ENCODE results near the gene CALHM5. TPM values are rescaled to one million over a fixed set of nuclear protein-coding genes. Genes with fewer than 3 reads are reported as not detected.

Gene CALHM5
- total RNA-seq, 2 experiments from 2014 or later, result not detected

- ChIA-PET CTCF (no interaction called here), POLR2A (no interaction called here)
Measured at GRCh38 chr6:116507324-116507723, 4.1 kb upstream of the CALHM5 start.

- CTCF ChIA-PET, result no interaction called here
- POLR2A ChIA-PET, result no interaction called here
Measured at GRCh38 chr6:116508527-116508926, 2.9 kb upstream of the CALHM5 start.

- ChIA-PET CTCF (no interaction called here), POLR2A (no interaction called here)
Measured at GRCh38 chr6:116512111-116512559, 696 bp downstream of the CALHM5 start.

GRCh38 chr6:116512734-116513133 is 1.3 kb downstream of the CALHM5 start:
- ChIA-PET CTCF (no interaction called here), POLR2A (no interaction called here)

GRCh38 chr6:116513224-116513875 is 1.9 kb downstream of the CALHM5 start:
- POLR2A ChIA-PET, result no interaction called here
- CTCF ChIA-PET, result no interaction called here

- CTCF ChIA-PET, result no interaction called here
- POLR2A ChIA-PET, result no interaction called here
Measured at GRCh38 chr6:116514111-116514510, 2.7 kb downstream of the CALHM5 start.

GRCh38 chr6:116515141-116515540 is 3.7 kb downstream of the CALHM5 start:
- ChIA-PET CTCF (no interaction called here), POLR2A (no interaction called here)

GRCh38 chr6:116518621-116519368 is 7.4 kb downstream of the CALHM5 start:
- ChIA-PET POLR2A (no interaction called here), CTCF (no interaction called here)

GRCh38 chr6:116522896-116523295 is 11.5 kb downstream of the CALHM5 start:
- CTCF ChIA-PET, result no interaction called here

GRCh38 chr6:116524236-116524635 is 12.8 kb downstream of the CALHM5 start:
- CTCF ChIA-PET, result no interaction called here

More at GRCh38 chr6:116522896-116523295, 11.5 kb downstream of the CALHM5 start:
- POLR2A ChIA-PET, result no interaction called here

GRCh38 chr6:116528133-116528532 is 16.7 kb downstream of the CALHM5 start:
- CTCF ChIA-PET, result no interaction called here
- POLR2A ChIA-PET, result no interaction called here

More at GRCh38 chr6:116524236-116524635, 12.8 kb downstream of the CALHM5 start:
- POLR2A ChIA-PET, result no interaction called here

- ChIA-PET CTCF (no interaction called here), POLR2A (no interaction called here)
Measured at GRCh38 chr6:116528780-116529179, 17.3 kb downstream of the CALHM5 start.

- ChIA-PET POLR2A (no interaction called here), CTCF (interaction anchor here (0.8 kb wide), 1 partner anchor 242 kb away, joined by 3 read pairs; no protein-coding TSS in a partner anchor)
Measured at GRCh38 chr6:116529466-116530290, 18.2 kb downstream of the CALHM5 start.

GRCh38 chr6:116530436-116530835 is 19.0 kb downstream of the CALHM5 start:
- CTCF ChIA-PET, result interaction anchor here (0.8 kb wide), 1 partner anchor 243 kb away, joined by 3 read pairs; no protein-coding TSS in a partner anchor
- POLR2A ChIA-PET, result no interaction called here

GRCh38 chr6:116531675-116532570 is 20.5 kb downstream of the CALHM5 start:
- ChIA-PET POLR2A (no interaction called here), CTCF (interaction anchor here (2.7 kb wide), 1 partner anchor 244 kb away, joined by 9 read pairs; no protein-coding TSS in a partner anchor)

GRCh38 chr6:116533233-116533957 is 22.0 kb downstream of the CALHM5 start:
- ChIA-PET CTCF (interaction anchor here (1.0 to 2.7 kb wide), 3 partner anchors 28 to 259 kb away, joined by 3 to 9 read pairs (median 3); no protein-coding TSS in a partner anchor), POLR2A (no interaction called here)

- CTCF ChIA-PET, result interaction anchor here (0.6 to 1.3 kb wide), 4 partner anchors 9 to 1056 kb away, joined by 3 to 4 read pairs (median 3); no protein-coding TSS in a partner anchor
- POLR2A ChIA-PET, result no interaction called here
Measured at GRCh38 chr6:116535109-116535508, 23.7 kb downstream of the CALHM5 start.

GRCh38 chr6:116536216-116536621 is 24.8 kb downstream of the CALHM5 start:
- CTCF ChIA-PET, result no interaction called here
- POLR2A ChIA-PET, result no interaction called here

GRCh38 chr6:116542426-116542825 is 31.0 kb downstream of the CALHM5 start:
- POLR2A ChIA-PET, result no interaction called here
- CTCF ChIA-PET, result no interaction called here
